Heart left ventricle (tissue), 13 donors: ENCODE results near the gene CDH20.

ENCODE experiments used
- POLR2A ChIP-seq, 2 donors: fragments of 450-650 bp; IDR thresholded peaks; one replicate each; pipeline ENCODE4 v1.6.1; 2017; ENCODE audit warnings: antibody characterized with exemption in 2 of 2, mild to moderate bottlenecking in 2 of 2, moderate library complexity in 2 of 2
- TF ChIP-seq, protein P1 (sequence below), 12 donors: fragments of 200-600 bp; sonication (generic) in 4 of 12; IDR thresholded peaks; one replicate each; pipeline versions ENCODE4 v1.5.0 to v1.8.0; 2018 to 2022; ENCODE audit warnings: antibody characterized with exemption in 12 of 12, mild to moderate bottlenecking in 5 of 12
- donor health status: ischemic (EF 13 %, LVEDD 7.1; RV severe dilation, severe dysfunction).
- donor health status: DM: no; HTN: yes; CAD: no.
- donor health status: DM: no; HTN: no; CAD: no.
- donor health status: ischemic (EF 25% LVEDD 6.9; RV normal size, moderate dysfunction).
- donor health status: ischemic (EF 25% LVEDD 5.7; RV mildly dilated, moderate dysfunction).
- donor health status: ischemic (EF 35%, LVEDD 5.7; RV mildly dilated, moderate dysfunction).
- donor health status: nonischemic (EF 11% LVEDD 7.7; RV severe dilation, severe dysfunction).
- donor health status: DM: yes; HTN: yes; CAD: no.
- donor health status: PGD.
- donor health status: ischemic (EF 29% LVEDD 5.4; RV normal size, mild dysfunction).
- donor health status: nonischemic (EF 23%, LVEDD 6.1; RV moderate dilation, normal function).

DNA sequence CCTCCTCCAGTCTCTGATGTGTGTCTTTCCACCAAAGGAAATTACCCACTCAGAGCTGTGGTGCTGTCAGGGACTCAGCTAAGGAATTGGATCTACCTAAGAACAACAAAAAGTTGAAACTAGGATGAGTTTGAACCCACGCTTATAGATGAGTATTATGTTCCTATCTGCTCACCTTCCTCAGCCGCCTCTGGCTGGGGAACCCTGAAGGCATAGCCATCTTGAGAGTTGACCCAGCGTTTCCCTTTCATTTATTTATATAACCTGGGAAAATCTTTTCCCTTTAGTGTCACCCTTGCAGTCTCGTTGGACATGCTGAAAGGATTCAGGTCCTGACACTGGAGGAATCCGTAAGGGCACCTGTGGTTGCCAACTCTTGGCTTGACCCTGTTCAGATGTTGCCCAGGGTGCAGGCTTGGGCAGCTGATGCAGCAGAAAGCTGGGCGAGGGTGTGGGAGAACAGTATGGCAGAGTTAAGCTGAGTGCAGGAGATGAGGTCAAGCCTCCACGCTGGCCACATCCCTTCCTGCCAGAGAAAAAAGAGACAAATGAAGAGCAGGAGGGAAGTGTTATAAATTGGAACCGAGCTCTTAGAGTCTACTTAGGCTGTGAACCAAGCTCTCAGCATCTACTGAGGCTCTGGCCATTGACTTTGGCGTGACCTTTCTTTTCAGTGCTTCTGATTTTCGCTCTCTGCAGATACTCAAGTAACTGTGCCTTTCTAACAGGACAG, 1.9 kb downstream of the CDH20 start:
- TF ChIP-seq, protein P1, sequence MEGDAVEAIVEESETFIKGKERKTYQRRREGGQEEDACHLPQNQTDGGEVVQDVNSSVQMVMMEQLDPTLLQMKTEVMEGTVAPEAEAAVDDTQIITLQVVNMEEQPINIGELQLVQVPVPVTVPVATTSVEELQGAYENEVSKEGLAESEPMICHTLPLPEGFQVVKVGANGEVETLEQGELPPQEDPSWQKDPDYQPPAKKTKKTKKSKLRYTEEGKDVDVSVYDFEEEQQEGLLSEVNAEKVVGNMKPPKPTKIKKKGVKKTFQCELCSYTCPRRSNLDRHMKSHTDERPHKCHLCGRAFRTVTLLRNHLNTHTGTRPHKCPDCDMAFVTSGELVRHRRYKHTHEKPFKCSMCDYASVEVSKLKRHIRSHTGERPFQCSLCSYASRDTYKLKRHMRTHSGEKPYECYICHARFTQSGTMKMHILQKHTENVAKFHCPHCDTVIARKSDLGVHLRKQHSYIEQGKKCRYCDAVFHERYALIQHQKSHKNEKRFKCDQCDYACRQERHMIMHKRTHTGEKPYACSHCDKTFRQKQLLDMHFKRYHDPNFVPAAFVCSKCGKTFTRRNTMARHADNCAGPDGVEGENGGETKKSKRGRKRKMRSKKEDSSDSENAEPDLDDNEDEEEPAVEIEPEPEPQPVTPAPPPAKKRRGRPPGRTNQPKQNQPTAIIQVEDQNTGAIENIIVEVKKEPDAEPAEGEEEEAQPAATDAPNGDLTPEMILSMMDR (IDR thresholded peaks at IDR 0.05) = no peak
- TF ChIP-seq POLR2A (IDR thresholded peaks at IDR 0.05) = no peak
